MCF 10A (cell line): Measurements from ENCODE around the gene GFOD1. TPM values are rescaled to one million over a fixed set of nuclear protein-coding genes. Genes with fewer than 3 reads are reported as not detected.

Source experiments
- BruUV-seq: library from RNA; stranded (reverse); fragments of 400-500 nt; replicated peaks from 2 replicates; lab custom pipeline; 2021; lab: Mats Ljungman, UMichigan
- CTCF ChIA-PET: fragments of 300-600 bp; sonication (Branson Sonifier 250); formaldehyde crosslinking; extraction: SDS; loops from one replicate; lab custom pipeline; 2021; ENCODE audit warnings: antibody characterized with exemption, inconsistent platforms; lab: Yijun Ruan, JAX
- POLR2A ChIA-PET: fragments of 300-600, 350-650 bp; sonication (Branson Sonifier 250); formaldehyde crosslinking; extraction: SDS; loops from one replicate; lab custom pipeline; 2020; ENCODE audit warnings: antibody characterized with exemption, inconsistent platforms; lab: Yijun Ruan, JAX
- DNase-seq: peaks from one replicate; pipeline ENCODE4 v3.0.0-alpha.2; 2018; ENCODE audit not compliant: unreplicated experiment
- H3K27ac Mint-ChIP-seq: one replicate; pipeline ENCODE4 v1.8.0; 2022; ENCODE audit warnings: mild to moderate bottlenecking, low read depth, mixed read lengths; ENCODE audit not compliant: unreplicated experiment
- H3K27me3 Mint-ChIP-seq: one replicate; pipeline ENCODE4 v1.8.0; 2022; ENCODE audit warnings: mixed read lengths; ENCODE audit not compliant: insufficient read depth, unreplicated experiment
- H3K36me3 Mint-ChIP-seq: one replicate; pipeline ENCODE4 v1.8.0; 2022; ENCODE audit warnings: mild to moderate bottlenecking, moderate library complexity, mixed read lengths; ENCODE audit not compliant: insufficient read depth, unreplicated experiment
- H3K4me1 Mint-ChIP-seq: one replicate; pipeline ENCODE4 v1.8.0; 2022; ENCODE audit warnings: mixed read lengths; ENCODE audit not compliant: insufficient read depth, unreplicated experiment
- H3K4me3 Mint-ChIP-seq: one replicate; pipeline ENCODE4 v1.8.0; 2022; ENCODE audit warnings: mild to moderate bottlenecking, moderate library complexity, mixed read lengths; ENCODE audit not compliant: unreplicated experiment
- H3K9me3 Mint-ChIP-seq: one replicate; pipeline ENCODE4 v1.8.0; 2022; ENCODE audit warnings: mixed read lengths; ENCODE audit not compliant: unreplicated experiment
- intact Hi-C: fragments of 100-400 bp; cut with micrococcal nuclease; formaldehyde crosslinking; loops from 2 replicates; pipeline ENCODE4 v1.14.1; 2022
- total RNA-seq: library from RNA; stranded (reverse); gene quantifications from 2 replicates; pipeline ENCODE4 v1.2.3, GENCODE V29; 2022
- TF ChIP-seq, protein P1 (sequence below): fragments of 200-600 bp; IDR thresholded peaks from one replicate; pipeline ENCODE4 v1.8.0; 2022; ENCODE audit warnings: antibody characterized with exemption, mild to moderate bottlenecking; ENCODE audit not compliant: unreplicated experiment

GFOD1 gene
- total RNA-seq, 1 experiment from 2014 or later, result 9.5 TPM

DNA sequence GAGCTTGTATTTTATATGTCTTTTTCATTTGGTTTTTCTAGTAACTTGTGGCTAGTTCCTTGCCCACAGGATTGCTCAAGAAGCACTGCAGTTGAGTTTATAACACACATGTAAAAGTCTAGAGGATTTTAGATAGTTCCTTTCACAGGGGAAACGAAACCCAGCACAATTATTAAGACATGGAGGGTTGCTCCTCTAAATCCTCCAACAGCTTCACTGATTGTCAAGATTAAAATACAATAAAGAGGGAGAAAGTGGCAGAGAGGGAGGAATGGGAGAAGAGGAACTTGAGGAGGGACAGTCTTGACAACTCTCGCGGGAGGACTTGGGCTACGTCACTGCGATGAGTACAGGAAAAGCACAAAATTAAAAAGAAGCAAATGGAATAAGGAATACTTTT is 149.4 kb downstream of the GFOD1 start:
- CTCF ChIA-PET, result interaction anchor here (0.6 to 2.2 kb wide), 16 partner anchors 9 to 728 kb away, joined by 3 to 17 read pairs (median 4); partner anchors contain the start of gene SIRT5
- Mint-ChIP-seq H3K4me3 (no peak overlapping the region), H3K36me3 (peaks cover 6% of the 10 kb centered on the region), H3K27me3 (no peaks in the 10 kb centered on the region), H3K27ac (no peak overlapping the region), H3K4me1 (peaks cover 5% of the 10 kb centered on the region), H3K9me3 (no peaks in the 10 kb centered on the region)
- intact Hi-C loops, result loop anchor here (5.0 kb wide), 1 partner anchor 729 kb away; no protein-coding TSS in a partner anchor
- POLR2A ChIA-PET, result interaction anchor here (0.7 to 2.8 kb wide), 5 partner anchors 149 to 277 kb away, joined by 3 to 14 read pairs (median 5); partner anchors contain the start of genes GFOD1, NOL7 and SIRT5
- DNase-seq, result no peak
- TF ChIP-seq, protein P1, sequence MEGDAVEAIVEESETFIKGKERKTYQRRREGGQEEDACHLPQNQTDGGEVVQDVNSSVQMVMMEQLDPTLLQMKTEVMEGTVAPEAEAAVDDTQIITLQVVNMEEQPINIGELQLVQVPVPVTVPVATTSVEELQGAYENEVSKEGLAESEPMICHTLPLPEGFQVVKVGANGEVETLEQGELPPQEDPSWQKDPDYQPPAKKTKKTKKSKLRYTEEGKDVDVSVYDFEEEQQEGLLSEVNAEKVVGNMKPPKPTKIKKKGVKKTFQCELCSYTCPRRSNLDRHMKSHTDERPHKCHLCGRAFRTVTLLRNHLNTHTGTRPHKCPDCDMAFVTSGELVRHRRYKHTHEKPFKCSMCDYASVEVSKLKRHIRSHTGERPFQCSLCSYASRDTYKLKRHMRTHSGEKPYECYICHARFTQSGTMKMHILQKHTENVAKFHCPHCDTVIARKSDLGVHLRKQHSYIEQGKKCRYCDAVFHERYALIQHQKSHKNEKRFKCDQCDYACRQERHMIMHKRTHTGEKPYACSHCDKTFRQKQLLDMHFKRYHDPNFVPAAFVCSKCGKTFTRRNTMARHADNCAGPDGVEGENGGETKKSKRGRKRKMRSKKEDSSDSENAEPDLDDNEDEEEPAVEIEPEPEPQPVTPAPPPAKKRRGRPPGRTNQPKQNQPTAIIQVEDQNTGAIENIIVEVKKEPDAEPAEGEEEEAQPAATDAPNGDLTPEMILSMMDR, result no peak
- no TSS peak for BruUV-seq

DNA sequence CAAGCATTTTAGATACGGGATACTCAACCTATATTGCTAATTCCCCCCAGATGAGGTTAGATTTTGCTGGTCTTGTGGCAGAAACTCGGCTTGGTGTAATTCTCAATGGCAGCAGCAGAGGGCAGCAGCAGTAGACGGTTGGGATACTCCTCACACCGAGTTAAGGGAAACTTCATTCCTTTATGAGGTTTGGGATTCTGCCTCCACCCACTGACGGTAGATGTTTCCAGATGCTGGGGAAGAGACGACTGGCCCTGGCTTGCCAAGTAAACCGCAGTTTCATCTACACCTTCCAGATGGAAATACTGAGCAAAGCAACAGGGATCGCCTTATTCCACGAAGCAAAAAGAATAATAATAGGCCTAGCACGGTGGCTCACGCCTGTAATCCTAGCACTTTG is 150.8 kb downstream of the GFOD1 start:
- ChIA-PET CTCF (interaction anchor here (0.6 to 2.1 kb wide), 8 partner anchors 13 to 314 kb away, joined by 3 to 17 read pairs (median 6); no protein-coding TSS in a partner anchor), POLR2A (interaction anchor here (1.9 kb wide), 1 partner anchor 238 kb away, joined by 9 read pairs; the partner anchor contains the start of gene SIRT5)
- TF ChIP-seq, protein P1, result peak; percentile 90
- H3K27ac Mint-ChIP-seq, result no peak overlapping the region
- no peaks in the 10 kb centered on the region for H3K27me3 Mint-ChIP-seq
- DNase-seq, result peak; percentile 81
- H3K4me1 Mint-ChIP-seq, result peaks cover 5% of the 10 kb centered on the region
- no TSS peak for BruUV-seq
- no peaks in the 10 kb centered on the region for H3K9me3 Mint-ChIP-seq
- intact Hi-C loops, result loop anchor here (1.0 to 5.0 kb wide), 6 partner anchors 46 to 731 kb away; partner anchors contain the start of gene NOL7
- peaks cover 6% of the 10 kb centered on the region for H3K36me3 Mint-ChIP-seq
- H3K4me3 Mint-ChIP-seq, result no peak overlapping the region

DNA sequence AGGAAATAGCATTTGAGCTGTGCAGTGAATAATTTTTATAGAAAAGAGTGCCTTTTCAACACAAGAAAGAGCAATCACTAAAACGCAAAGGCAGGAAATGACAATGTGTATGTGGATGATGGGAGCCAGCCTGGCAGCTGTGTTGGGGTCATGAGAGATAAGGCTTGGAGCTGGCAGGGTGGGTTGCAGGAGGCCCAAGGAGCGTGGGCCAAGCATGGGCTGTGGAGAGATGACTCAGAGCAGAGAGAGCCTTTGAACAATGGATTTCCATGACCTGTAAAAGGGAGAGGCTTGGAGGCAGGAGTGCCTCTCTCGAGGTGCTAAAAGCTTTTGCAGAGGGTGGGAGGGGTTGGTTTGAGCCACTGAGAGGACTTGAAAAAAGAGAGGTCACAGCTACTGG is 152.4 kb downstream of the GFOD1 start:
- H3K4me1 Mint-ChIP-seq, result peaks cover 5% of the 10 kb centered on the region
- DNase-seq, result no peak
- no TSS peak for BruUV-seq
- no peak overlapping the region for H3K4me3 Mint-ChIP-seq
- H3K27ac Mint-ChIP-seq, result no peak overlapping the region
- CTCF ChIA-PET, result interaction anchor here (0.6 to 8.4 kb wide), 19 partner anchors 13 to 460 kb away, joined by 3 to 160 read pairs (median 4); partner anchors contain the start of genes NOL7 and SIRT5
- H3K27me3 Mint-ChIP-seq, result no peaks in the 10 kb centered on the region
- TF ChIP-seq, protein P1, result no peak
- POLR2A ChIA-PET, result interaction anchor here (0.6 to 2.1 kb wide), 5 partner anchors 45 to 424 kb away, joined by 3 to 5 read pairs (median 4); partner anchors contain the start of gene NOL7
- H3K9me3 Mint-ChIP-seq, result no peaks in the 10 kb centered on the region
- intact Hi-C loops, result loop anchor here (5.0 kb wide), 1 partner anchor 732 kb away; no protein-coding TSS in a partner anchor
- peaks cover 6% of the 10 kb centered on the region for H3K36me3 Mint-ChIP-seq

DNA sequence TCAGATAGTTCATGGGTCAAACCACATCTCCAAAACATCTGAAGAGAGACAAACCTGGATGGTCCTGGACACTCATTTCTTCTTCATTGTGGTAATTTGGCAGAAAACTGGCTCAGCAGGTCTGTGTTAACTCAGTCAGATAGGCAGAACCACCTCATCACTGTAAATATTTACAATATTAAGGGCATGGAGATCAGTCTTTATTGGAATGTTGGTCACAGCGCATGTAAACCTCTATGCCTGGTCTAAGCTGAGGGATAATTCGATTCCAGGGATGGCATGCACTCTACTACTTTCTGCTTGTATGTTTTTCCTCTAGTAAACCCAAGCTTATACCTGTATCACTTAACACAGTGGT is 155.1 kb downstream of the GFOD1 start:
- H3K27me3 Mint-ChIP-seq, result no peaks in the 10 kb centered on the region
- ChIA-PET POLR2A (interaction anchor here (1.2 kb wide), 1 partner anchor 422 kb away, joined by 3 read pairs; no protein-coding TSS in a partner anchor), CTCF (interaction anchor here (0.5 to 8.4 kb wide), 24 partner anchors 8 to 440 kb away, joined by 3 to 160 read pairs (median 4); no protein-coding TSS in a partner anchor)
- no peak overlapping the region for H3K27ac Mint-ChIP-seq
- no TSS peak for BruUV-seq
- H3K36me3 Mint-ChIP-seq, result no peaks in the 10 kb centered on the region
- no peak for DNase-seq
- H3K4me1 Mint-ChIP-seq, result peaks cover 5% of the 10 kb centered on the region
- no peaks in the 10 kb centered on the region for H3K9me3 Mint-ChIP-seq
- H3K4me3 Mint-ChIP-seq, result no peak overlapping the region
- intact Hi-C loops, result no loop called here
- TF ChIP-seq, protein P1, result no peak
